Astrocyte (in vitro differentiated cells and primary cell): ENCODE measurements around the gene HNRNPDL.

ENCODE experiments used
- EZH2 ChIP-seq: IDR thresholded peaks from 2 replicates; pipeline ENCODE4 v1.6.1; 2012; ENCODE audit warnings: mild to moderate bottlenecking, low read length, inconsistent platforms; ENCODE audit not compliant: insufficient read depth
- TF ChIP-seq, protein P1 (sequence below): IDR thresholded peaks from 2 replicates; pipeline ENCODE4 v1.5.1; 2011; ENCODE audit warnings: low read depth, mild to moderate bottlenecking, inconsistent platforms, low read length, moderate library complexity; ENCODE audit not compliant: insufficient read depth

DNA sequence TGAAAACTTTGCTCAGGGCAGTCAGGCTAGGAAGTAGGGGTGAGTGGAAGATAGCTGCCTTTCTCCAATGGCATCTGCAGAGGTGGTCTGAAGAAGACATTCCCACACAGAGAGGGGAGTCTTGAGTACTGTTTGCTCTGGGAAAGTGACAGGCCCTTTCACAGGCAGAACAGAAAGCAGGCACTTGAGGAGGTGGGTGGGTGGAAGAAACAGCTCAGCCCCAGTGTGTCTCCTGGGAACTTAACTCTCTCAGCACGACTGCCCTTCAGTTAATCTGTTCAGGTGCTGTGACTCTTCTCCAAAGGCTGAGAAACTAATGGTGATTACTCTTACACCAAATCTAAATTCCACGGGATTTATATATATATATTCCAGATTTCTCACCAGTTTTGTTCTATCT lies 28.5 kb upstream of the HNRNPDL start:
- TF ChIP-seq, protein P1, sequence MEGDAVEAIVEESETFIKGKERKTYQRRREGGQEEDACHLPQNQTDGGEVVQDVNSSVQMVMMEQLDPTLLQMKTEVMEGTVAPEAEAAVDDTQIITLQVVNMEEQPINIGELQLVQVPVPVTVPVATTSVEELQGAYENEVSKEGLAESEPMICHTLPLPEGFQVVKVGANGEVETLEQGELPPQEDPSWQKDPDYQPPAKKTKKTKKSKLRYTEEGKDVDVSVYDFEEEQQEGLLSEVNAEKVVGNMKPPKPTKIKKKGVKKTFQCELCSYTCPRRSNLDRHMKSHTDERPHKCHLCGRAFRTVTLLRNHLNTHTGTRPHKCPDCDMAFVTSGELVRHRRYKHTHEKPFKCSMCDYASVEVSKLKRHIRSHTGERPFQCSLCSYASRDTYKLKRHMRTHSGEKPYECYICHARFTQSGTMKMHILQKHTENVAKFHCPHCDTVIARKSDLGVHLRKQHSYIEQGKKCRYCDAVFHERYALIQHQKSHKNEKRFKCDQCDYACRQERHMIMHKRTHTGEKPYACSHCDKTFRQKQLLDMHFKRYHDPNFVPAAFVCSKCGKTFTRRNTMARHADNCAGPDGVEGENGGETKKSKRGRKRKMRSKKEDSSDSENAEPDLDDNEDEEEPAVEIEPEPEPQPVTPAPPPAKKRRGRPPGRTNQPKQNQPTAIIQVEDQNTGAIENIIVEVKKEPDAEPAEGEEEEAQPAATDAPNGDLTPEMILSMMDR: no peak
- TF ChIP-seq EZH2: no peak
